ENCODE results near the gene EDN3. TPM values are rescaled to one million over a fixed set of nuclear protein-coding genes. Genes with fewer than 3 reads are reported as not detected.
"Not testable (repeated sequence)": the region's sequence is repeated elsewhere in the genome, so short reads cannot be mapped to it uniquely, and the experiment has no call there.

EDN3 gene
- total RNA-seq, 2 experiments from 2014 or later: not detected

DNA sequence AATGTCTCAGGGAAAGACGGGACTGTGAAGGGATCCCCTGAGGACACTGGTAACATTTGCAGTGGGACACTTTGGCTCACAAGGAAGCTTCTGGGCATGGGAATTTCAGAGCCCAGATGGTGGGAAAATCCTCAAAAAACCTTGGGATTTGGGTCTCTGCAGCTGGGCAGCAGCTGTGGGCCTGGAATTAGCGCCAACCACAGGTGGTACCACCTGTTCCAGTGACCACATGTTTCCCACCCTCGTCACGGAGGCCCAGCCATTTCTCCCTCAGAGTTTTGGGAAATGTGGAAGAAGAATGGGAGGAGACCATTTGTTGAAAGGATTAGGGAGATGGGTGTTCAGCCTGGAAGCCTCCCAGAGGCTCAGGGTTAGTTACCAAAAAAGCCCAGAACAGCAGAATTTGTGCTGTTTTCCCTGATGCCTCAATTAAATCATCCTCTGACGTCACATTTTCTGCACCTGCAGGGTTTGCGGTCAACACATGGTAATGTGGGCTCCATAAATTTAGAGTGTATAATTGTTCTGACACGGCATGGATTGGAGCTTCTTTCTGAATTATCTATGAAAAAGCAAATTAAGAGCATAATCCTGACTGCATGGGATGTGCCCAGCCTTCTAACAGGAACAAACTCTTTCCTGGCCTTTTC is 34.4 kb downstream of the EDN3 start:
- CTCF ChIA-PET: interaction anchor here (1.0 kb wide), 1 partner anchor 13 kb away, joined by 3 read pairs; no protein-coding TSS in a partner anchor
- H3K27ac Mint-ChIP-seq: no peak overlapping the region
- peaks cover 12% of the 10 kb centered on the region for H3K27me3 Mint-ChIP-seq

DNA sequence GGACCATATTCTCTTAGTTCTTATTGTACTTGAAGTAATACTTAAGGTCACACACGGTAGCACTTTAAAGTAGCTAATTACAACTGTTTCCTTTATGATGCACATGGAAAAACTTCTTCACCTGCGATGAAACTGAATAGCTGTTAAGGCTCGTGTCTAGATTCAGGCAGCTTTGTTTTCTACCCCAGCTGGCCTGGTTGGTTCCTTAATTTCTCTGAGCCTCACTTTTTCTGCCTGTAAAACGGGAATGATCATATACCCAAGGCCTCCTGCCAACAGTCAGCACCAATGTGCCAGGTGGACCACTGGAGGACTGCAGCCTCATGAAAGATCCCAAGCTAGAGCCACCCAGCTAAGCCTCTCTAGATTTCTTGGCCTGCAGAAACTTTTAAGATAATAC is 35.0 kb downstream of the EDN3 start:
- ATAC-seq (no peak), DNase-seq (no peak)
- Mint-ChIP-seq H3K4me1 (no peaks in the 10 kb centered on the region), H3K27ac (no peak overlapping the region), H3K36me3 (no peaks in the 10 kb centered on the region), H3K9me3 (ENCODE audit: low read depth) (no peaks in the 10 kb centered on the region), H3K27me3 (peaks cover 12% of the 10 kb centered on the region), H3K4me3 (no peak overlapping the region)
- CTCF ChIA-PET: no interaction called here

More for the DNA sequence above, 34.4 kb downstream of the EDN3 start:
- no peaks in the 10 kb centered on the region for H3K36me3 Mint-ChIP-seq
- DNase-seq (no peak), ATAC-seq (no peak)
- H3K4me3 Mint-ChIP-seq: no peak overlapping the region
- H3K4me1 Mint-ChIP-seq: no peaks in the 10 kb centered on the region
- H3K9me3 Mint-ChIP-seq (ENCODE audit: low read depth): no peaks in the 10 kb centered on the region

DNA sequence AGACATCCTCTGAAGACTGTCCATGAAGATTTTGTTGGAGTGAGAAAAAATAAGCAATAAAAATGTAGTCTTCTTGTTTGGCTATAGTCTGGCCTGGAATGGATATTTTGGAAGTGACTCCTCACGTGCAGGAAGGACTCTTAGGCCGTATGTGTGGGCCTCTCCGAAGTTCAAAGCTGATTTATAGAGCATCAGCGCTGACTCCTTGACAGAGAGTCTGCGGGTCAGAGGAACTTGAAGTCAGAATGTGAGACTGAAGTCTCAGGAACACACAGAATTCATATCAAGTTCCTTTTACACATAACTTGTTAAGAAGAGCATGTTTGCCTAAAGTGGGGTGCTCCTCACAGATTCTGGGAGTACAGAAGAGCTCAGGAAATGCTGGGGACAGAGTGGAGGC is 36.1 kb downstream of the EDN3 start:
- Mint-ChIP-seq H3K9me3 (ENCODE audit: low read depth) (no peaks in the 10 kb centered on the region), H3K27me3 (peaks cover 7% of the 10 kb centered on the region), H3K4me1 (no peaks in the 10 kb centered on the region), H3K27ac (no peak overlapping the region), H3K4me3 (no peak overlapping the region), H3K36me3 (no peaks in the 10 kb centered on the region)
- ATAC-seq (no peak), DNase-seq (no peak)
- CTCF ChIA-PET: no interaction called here

- DNase-seq; CTCF ChIA-PET; H3K4me3 Mint-ChIP-seq; H3K9me3 Mint-ChIP-seq (ENCODE audit: low read depth); H3K27ac Mint-ChIP-seq; H3K36me3 Mint-ChIP-seq; H3K27me3 Mint-ChIP-seq; H3K4me1 Mint-ChIP-seq; ATAC-seq: not testable (repeated sequence)
Observed at GRCh38 chr20:59338444-59338843, 38.0 kb downstream of the EDN3 start.

GRCh38 chr20:59340201-59340885 is 39.9 kb downstream of the EDN3 start:
- Mint-ChIP-seq H3K36me3 (no peaks in the 10 kb centered on the region), H3K9me3 (ENCODE audit: low read depth) (no peaks in the 10 kb centered on the region), H3K4me3 (no peak overlapping the region), H3K4me1 (no peaks in the 10 kb centered on the region), H3K27me3 (peaks cover 5% of the 10 kb centered on the region), H3K27ac (no peak overlapping the region)
- ATAC-seq: no peak
- no peak for DNase-seq
- CTCF ChIA-PET: no interaction called here

- H3K27ac Mint-ChIP-seq; DNase-seq; H3K36me3 Mint-ChIP-seq; CTCF ChIA-PET; H3K4me3 Mint-ChIP-seq; H3K27me3 Mint-ChIP-seq; H3K9me3 Mint-ChIP-seq (ENCODE audit: low read depth); ATAC-seq; H3K4me1 Mint-ChIP-seq: not testable (repeated sequence)
Observed at GRCh38 chr20:59341285-59342022, 41.0 kb downstream of the EDN3 start.

GRCh38 chr20:59342023-59342957 is 41.9 kb downstream of the EDN3 start:
- no peaks in the 10 kb centered on the region for H3K4me1 Mint-ChIP-seq
- DNase-seq: no peak
- no peaks in the 10 kb centered on the region for H3K9me3 Mint-ChIP-seq (ENCODE audit: low read depth)
- ATAC-seq: no peak
- H3K27ac Mint-ChIP-seq: no peak overlapping the region
- peaks cover 2% of the 10 kb centered on the region for H3K27me3 Mint-ChIP-seq
- no peak overlapping the region for H3K4me3 Mint-ChIP-seq
- H3K36me3 Mint-ChIP-seq: no peaks in the 10 kb centered on the region
- CTCF ChIA-PET: no interaction called here

- Mint-ChIP-seq H3K4me1 (no peaks in the 10 kb centered on the region), H3K27me3 (peaks cover 2% of the 10 kb centered on the region), H3K9me3 (ENCODE audit: low read depth) (no peaks in the 10 kb centered on the region), H3K27ac (no peak overlapping the region), H3K4me3 (no peak overlapping the region), H3K36me3 (no peaks in the 10 kb centered on the region)
- DNase-seq (no peak), ATAC-seq (no peak)
- CTCF ChIA-PET: no interaction called here
Observed at GRCh38 chr20:59346061-59346460, 45.6 kb downstream of the EDN3 start.

GRCh38 chr20:59349277-59349676 is 48.9 kb downstream of the EDN3 start:
- Mint-ChIP-seq H3K36me3 (no peaks in the 10 kb centered on the region), H3K9me3 (ENCODE audit: low read depth) (no peaks in the 10 kb centered on the region)

GRCh38 chr20:59350330-59351156 is 50.1 kb downstream of the EDN3 start:
- H3K36me3 Mint-ChIP-seq: no peaks in the 10 kb centered on the region
- no peak for ATAC-seq

More at GRCh38 chr20:59349277-59349676, 48.9 kb downstream of the EDN3 start:
- Mint-ChIP-seq H3K4me1 (peaks cover 7% of the 10 kb centered on the region), H3K4me3 (no peak overlapping the region), H3K27me3 (peaks cover 2% of the 10 kb centered on the region), H3K27ac (no peak overlapping the region)
- DNase-seq: no peak
- CTCF ChIA-PET: no interaction called here
- ATAC-seq: no peak

GRCh38 chr20:59351157-59352040 is 51.0 kb downstream of the EDN3 start:
- Mint-ChIP-seq H3K27ac (no peak overlapping the region), H3K4me3 (no peak overlapping the region), H3K4me1 (peaks cover 7% of the 10 kb centered on the region), H3K36me3 (no peaks in the 10 kb centered on the region), H3K9me3 (ENCODE audit: low read depth) (no peaks in the 10 kb centered on the region), H3K27me3 (no peaks in the 10 kb centered on the region)
- DNase-seq (no peak), ATAC-seq (no peak)
- CTCF ChIA-PET: no interaction called here

More at GRCh38 chr20:59350330-59351156, 50.1 kb downstream of the EDN3 start:
- no peak overlapping the region for H3K27ac Mint-ChIP-seq
- H3K4me3 Mint-ChIP-seq: no peak overlapping the region
- DNase-seq: no peak
- CTCF ChIA-PET: no interaction called here
- peaks cover 7% of the 10 kb centered on the region for H3K4me1 Mint-ChIP-seq
- H3K9me3 Mint-ChIP-seq (ENCODE audit: low read depth): no peaks in the 10 kb centered on the region
- H3K27me3 Mint-ChIP-seq: no peaks in the 10 kb centered on the region

DNA sequence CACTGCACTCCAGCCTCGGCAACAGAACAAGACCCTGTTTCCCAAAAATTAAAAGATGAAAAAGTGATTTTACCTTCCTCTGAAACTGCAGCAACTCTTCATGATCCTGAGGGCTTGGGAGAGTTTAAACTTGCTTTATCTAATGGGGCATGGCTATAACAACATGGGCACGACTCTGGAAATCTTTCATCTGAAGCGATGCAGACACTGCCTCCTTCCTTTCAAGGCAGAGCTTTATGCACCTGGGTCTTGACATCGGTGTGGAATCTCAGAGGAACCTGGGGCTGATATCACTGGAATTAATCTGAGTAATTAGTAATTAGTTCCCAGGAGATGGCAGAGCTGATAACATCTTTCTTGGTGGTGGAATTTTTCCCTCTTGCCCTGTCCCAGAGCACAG is 52.1 kb downstream of the EDN3 start:
- H3K27ac Mint-ChIP-seq: no peak overlapping the region
- H3K27me3 Mint-ChIP-seq: no peaks in the 10 kb centered on the region
- DNase-seq (no peak), ATAC-seq (no peak)
- peaks cover 7% of the 10 kb centered on the region for H3K4me1 Mint-ChIP-seq
- CTCF ChIA-PET: no interaction called here
- no peaks in the 10 kb centered on the region for H3K36me3 Mint-ChIP-seq
- H3K9me3 Mint-ChIP-seq (ENCODE audit: low read depth): no peaks in the 10 kb centered on the region
- H3K4me3 Mint-ChIP-seq: no peak overlapping the region

Measured in activated CD8-positive, alpha-beta memory T cell treated with anti-CD3 and anti-CD28 coated beads, Interleukin-2, amount 10 ng/mL, durations not matched to agents 7 days and 5 days (primary cell).